BLaER1 (cell line): ENCODE data around the gene WNT2.

Source experiments
- H3K27ac ChIP-seq: shearing (Covaris generic); formaldehyde crosslinking; 2 replicates; pipeline ENCODE4 v1.8.1; 2022
- H3K27me3 ChIP-seq: shearing (Covaris generic); formaldehyde crosslinking; 2 replicates; pipeline ENCODE4 v1.8.1; 2022
- H3K36me3 ChIP-seq: shearing (Covaris generic); formaldehyde crosslinking; 2 replicates; pipeline ENCODE4 v1.8.1; 2022
- H3K4me1 ChIP-seq: shearing (Covaris generic); formaldehyde crosslinking; 2 replicates; pipeline ENCODE4 v1.8.1; 2022
- H3K4me2 ChIP-seq: shearing (Covaris generic); formaldehyde crosslinking; 2 replicates; pipeline ENCODE4 v1.8.1; 2022
- H3K4me3 ChIP-seq: shearing (Covaris generic); formaldehyde crosslinking; 2 replicates; pipeline ENCODE4 v1.8.1; 2022
- H3K9ac ChIP-seq: shearing (Covaris generic); formaldehyde crosslinking; 2 replicates; pipeline ENCODE4 v1.8.1; 2022
- H3K9me3 ChIP-seq: shearing (Covaris generic); formaldehyde crosslinking; 2 replicates; pipeline ENCODE4 v1.8.1; 2022
- H4K20me1 ChIP-seq: shearing (Covaris generic); formaldehyde crosslinking; 2 replicates; pipeline ENCODE4 v1.8.1; 2022
- Cebpa-rat ChIP-seq: shearing (Covaris generic); IDR thresholded peaks from 2 replicates; pipeline ENCODE4 v1.8.1; 2022

Gene WNT2

DNA sequence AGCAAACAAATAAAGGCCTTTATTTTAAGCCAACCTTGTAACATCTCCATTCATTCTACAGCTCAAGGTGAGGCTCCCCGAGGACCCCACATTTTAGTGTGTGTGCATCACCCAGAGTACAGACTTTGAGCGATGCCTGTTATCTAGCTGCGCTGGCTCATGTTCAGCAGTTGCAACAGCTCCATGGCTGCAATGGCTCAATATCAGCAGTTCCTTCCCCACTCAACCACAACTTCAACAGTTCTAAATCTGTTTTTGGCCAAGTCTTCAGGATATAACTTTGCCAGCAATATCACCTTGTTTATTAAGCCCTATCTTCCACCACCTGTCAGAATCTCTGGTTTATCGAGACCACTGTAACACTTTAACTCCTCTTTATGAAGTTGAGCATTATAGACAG lies 95.8 kb downstream of the WNT2 start:
- TF ChIP-seq Cebpa-rat = no peak
- no peaks in the 10 kb centered on the region for H3K9me3 ChIP-seq
- no peak overlapping the region for H3K4me3 ChIP-seq
- no peak overlapping the region for H3K27ac ChIP-seq
- no peaks in the 10 kb centered on the region for H3K36me3 ChIP-seq
- H3K4me1 ChIP-seq = no peaks in the 10 kb centered on the region
- no peaks in the 10 kb centered on the region for H4K20me1 ChIP-seq
- no peak overlapping the region for H3K4me2 ChIP-seq
- no peaks in the 10 kb centered on the region for H3K27me3 ChIP-seq
- no peak overlapping the region for H3K9ac ChIP-seq

DNA sequence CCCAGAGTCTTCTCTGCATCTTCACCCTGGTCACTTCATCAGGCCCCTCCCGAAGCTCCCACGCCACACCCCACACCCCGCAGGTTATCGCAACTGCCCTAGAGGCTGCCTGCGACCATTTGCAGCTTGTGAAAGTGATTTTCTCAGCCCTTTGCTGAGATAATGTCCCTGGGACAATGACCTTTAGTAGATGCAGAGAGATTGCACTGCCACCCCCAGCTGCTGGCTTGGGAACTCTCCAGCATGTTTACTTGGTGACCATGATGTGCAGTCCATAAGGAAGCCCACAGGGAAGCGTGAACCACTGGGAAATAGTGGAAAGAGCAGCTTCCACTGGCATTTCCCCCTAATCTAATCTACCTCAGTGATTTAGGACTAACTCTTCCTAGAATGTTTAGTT lies 97.3 kb downstream of the WNT2 start:
- no peak for TF ChIP-seq Cebpa-rat
- no peaks in the 10 kb centered on the region for H3K9me3 ChIP-seq
- H3K9ac ChIP-seq = no peak overlapping the region
- H3K4me2 ChIP-seq = no peak overlapping the region
- H3K36me3 ChIP-seq = no peaks in the 10 kb centered on the region
- H4K20me1 ChIP-seq = no peaks in the 10 kb centered on the region
- H3K4me3 ChIP-seq = no peak overlapping the region
- H3K4me1 ChIP-seq = no peaks in the 10 kb centered on the region
- no peaks in the 10 kb centered on the region for H3K27me3 ChIP-seq
- H3K27ac ChIP-seq = no peak overlapping the region
